Right forelimb (tissue), 1 donor: ENCODE results near the gene TAGLN3.
"Not testable (repeated sequence)": the region's sequence is repeated elsewhere in the genome, so short reads cannot be mapped to it uniquely, and the experiment has no call there.

Source experiments
- DNase-seq: peaks from one replicate; pipeline ENCODE4 v3.0.0-alpha.2; 2018

TAGLN3 gene

DNA sequence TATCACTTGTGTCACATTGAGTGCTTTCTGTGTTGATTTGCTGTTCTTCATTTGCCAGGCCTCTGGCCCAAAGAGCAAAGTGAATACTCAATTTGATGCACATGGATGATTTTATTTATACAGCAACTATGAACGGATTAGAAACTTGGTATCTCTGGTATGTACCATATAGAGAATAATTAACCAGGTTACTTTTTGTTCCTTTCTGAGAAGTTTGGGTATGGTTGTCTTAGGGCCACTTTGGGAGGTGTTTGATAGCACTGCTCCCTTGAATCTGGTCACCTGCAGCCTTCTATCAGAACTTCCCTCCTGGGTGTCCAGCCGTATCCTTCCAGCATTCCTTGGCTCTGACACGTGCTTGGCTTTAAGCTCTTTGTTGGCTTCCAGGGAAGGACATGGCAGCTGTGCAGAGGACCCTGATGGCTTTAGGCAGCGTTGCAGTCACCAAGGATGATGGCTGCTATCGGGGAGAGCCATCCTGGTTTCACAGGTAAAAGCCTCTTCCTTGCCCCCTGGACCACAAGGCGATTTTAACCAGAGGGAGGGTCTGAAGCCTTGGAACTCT lies 12.7 kb downstream of the TAGLN3 start:
- DNase-seq: no peak

GRCh38 chr3:112012205-112012992 lies 13.7 kb downstream of the TAGLN3 start:
- DNase-seq: no peak

GRCh38 chr3:112013058-112013783 lies 14.5 kb downstream of the TAGLN3 start:
- DNase-seq: peak; percentile 71

GRCh38 chr3:112013784-112014143 lies 15.0 kb downstream of the TAGLN3 start:
- DNase-seq: no peak

- DNase-seq: no peak
Measured at GRCh38 chr3:112017091-112017490, 18.4 kb downstream of the TAGLN3 start.

- DNase-seq: no peak
Measured at GRCh38 chr3:112018712-112019111, 20.0 kb downstream of the TAGLN3 start.

- no peak for DNase-seq
Measured at GRCh38 chr3:112019716-112020115, 21.0 kb downstream of the TAGLN3 start.

DNA sequence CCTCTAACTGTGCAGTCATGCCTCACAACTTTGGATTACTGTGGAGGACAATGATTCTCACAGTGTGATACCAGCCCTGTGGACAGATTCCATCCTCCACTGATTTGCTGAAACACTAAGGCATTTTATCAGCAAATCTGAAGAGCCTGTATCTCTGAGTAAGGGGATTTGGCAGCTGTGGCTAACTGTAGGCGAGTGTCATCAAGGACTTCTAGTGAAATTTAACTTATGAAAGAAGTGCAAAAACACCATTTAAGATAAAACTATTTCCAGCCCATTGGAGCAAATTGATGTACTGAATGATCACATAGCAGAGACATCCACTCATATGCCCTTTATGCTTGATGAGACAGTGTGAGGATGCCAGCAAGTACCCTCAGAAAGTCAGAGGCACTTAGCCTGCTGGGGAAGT lies 22.0 kb downstream of the TAGLN3 start:
- DNase-seq: no peak

GRCh38 chr3:112027142-112027541 lies 28.4 kb downstream of the TAGLN3 start:
- DNase-seq: no peak

GRCh38 chr3:112027826-112028225 lies 29.1 kb downstream of the TAGLN3 start:
- no peak for DNase-seq

DNA sequence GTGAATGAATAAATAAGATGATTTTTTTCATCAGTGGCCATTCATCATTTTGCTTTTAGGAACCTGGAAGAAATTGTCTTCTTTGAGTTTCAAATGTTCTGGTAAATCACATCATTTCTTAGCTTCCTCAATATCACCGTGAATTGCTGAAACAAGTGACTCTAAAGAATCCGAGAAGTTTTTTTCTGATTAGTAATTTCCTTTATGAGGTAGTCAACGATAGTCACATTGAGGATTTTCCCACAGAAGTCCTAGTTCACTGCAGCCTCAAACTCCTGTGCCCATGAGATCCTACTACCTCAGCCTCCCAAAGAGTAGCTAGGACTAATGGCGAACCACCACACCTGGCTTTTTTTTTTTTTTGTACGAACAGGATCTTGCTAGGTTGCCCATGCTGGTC lies 32.2 kb downstream of the TAGLN3 start:
- DNase-seq: no peak

DNA sequence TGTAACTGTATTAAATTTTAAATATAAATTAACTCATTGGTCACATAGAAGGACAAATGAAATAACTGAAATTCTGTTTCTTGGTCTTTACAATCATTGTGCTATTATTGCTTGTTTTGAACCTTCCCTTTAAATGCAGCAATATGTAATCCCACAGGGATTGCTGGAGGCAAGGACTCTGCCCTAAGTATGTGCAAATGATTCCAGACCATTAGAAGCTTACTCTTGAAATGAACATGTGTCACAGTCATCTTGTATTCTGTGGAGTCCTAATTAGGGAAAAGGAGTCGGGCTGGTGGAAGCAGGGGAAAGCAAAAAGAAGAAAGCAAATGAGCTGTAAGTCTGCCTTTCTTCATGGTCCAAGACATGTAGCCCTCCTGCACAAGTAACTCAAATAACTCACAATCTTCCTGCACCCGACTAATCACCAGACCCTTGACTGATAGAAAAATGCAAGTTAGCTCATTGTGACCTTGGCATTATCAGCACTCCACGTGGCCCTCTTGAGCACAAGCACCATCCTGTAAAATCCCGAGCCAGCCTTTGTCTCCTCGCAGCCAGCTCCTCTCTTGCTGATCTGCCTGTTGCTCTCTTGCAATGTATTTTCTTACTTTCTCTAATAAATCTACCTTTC lies 33.5 kb downstream of the TAGLN3 start:
- no peak for DNase-seq

DNA sequence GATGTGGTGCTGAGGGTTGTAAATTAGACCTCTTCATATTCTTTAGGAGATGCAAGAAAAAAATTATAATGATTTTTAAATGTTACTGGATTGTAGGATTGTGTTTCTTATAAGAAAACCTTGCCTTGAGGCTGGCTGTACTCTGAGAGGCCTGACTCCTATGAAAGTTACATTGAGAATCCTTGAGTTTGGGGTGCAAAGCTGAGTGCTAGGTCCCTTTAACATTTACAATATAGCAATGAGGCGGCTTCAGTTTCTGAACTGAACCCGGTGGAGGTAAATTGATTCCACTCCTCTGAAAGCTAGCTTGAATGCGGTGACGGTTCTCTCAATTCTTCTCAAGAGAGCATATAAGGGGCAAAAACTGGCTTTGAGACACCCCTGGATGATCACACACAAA lies 35.7 kb downstream of the TAGLN3 start, which contains the start of gene TMPRSS7:
Gene TMPRSS7 (plus strand): TSS at position 301 of the 400 bp plus-strand sequence. CDS start 110 bp downstream, outside the sequence.
- no peak for DNase-seq

- DNase-seq: no peak
Measured at GRCh38 chr3:112035241-112035640, 36.5 kb downstream of the TAGLN3 start.

DNA sequence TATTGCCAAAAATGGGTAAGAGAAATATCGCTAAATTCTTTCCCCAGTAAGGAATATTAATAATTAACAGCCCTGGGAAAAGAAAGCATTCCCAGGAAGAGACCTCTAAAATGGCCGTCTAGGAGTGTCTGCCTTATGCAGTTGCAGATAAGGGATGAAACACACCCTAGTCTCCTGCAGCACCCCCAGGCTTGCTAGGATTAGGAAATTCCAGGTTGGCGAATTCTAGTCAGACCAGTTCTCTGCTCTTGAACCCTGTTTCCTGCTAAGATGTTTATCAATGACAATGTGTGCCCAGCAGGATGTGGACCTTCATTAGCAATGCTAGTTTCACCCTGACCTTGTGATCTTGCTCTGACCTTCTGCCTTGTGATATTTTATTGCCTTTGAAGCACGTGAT lies 38.5 kb downstream of the TAGLN3 start:
- DNase-seq: not testable (repeated sequence)

- no peak for DNase-seq
Measured at GRCh38 chr3:112038863-112039262, 40.1 kb downstream of the TAGLN3 start.

GRCh38 chr3:112041321-112041720 lies 42.6 kb downstream of the TAGLN3 start:
- DNase-seq: no peak

- no peak for DNase-seq
Measured at GRCh38 chr3:112042842-112043280, 44.1 kb downstream of the TAGLN3 start.

GRCh38 chr3:112043621-112044201 lies 45.0 kb downstream of the TAGLN3 start:
- DNase-seq: peak; percentile 47

GRCh38 chr3:112046599-112046998 lies 47.9 kb downstream of the TAGLN3 start:
- DNase-seq: no peak

DNA sequence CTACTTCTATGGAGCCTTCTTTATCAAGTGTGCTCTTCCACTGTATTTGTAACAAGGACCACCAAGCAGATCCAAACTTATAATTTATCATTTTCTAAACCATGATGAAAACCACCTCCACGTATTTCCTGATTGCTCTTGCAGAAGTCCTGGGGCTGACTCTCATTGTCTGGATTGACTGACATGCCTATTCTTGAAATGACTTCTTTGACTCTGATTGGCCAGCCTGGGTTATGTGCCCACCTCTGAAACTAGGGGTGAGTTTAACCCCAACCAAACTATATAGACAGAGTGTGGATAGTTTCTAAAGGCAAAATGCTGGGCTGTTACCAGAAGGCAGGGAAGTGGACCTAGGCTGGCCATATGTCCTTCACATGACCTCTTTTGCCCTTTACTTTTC lies 48.5 kb downstream of the TAGLN3 start:
- no peak for DNase-seq

DNA sequence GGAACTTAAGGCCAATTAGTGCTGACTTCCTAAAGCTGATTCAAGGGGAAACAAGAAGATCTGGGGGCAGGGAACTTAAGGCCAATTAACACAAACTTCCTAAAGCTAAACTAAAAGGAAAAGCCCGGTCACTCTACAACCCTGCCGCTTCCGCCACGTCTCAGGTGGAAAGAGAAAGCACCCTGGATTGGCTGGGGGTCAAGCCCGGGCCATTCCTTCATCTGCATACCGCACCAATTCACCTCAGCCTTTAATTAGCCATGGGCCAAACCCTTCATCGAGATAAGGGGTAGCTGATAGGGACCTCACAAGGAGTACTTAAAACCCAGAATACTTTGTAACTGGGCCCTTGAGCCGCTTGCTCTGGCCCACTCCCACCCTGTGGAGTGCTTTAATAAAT lies 50.2 kb downstream of the TAGLN3 start:
- no peak for DNase-seq

DNA sequence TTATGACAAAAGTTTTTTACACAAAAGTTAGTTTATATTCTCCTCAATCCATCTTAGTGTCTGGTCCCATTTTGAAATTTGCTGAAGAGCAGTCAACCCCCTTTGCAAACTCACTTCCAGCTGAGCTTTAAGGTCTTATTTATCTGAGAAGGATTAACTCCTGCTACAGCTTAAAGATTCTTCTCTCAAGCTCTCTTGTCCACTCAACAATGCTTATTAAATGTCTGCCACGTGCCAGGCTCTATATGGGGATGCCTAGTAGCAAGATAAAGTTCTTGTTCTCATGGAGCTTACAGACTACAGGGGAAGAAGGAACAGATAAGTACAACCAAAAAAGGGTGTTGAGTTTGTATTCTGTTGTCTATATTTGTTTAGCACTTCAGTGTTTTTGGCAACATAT lies 54.5 kb downstream of the TAGLN3 start:
- DNase-seq: no peak
